ES-I3 (cell line): ENCODE results near the gene PEX12.
"Not testable (repeated sequence)": the region's sequence is repeated elsewhere in the genome, so short reads cannot be mapped to it uniquely, and the experiment has no call there.

Experiments used
- H3K36me3 ChIP-seq: 2 replicates; pipeline ENCODE4 v1.6.1; 2013; ENCODE audit warnings: mild to moderate bottlenecking, low read length, control low read depth, moderate library complexity; ENCODE audit not compliant: insufficient read depth
- H3K4me1 ChIP-seq: 2 replicates; pipeline ENCODE4 v1.6.1; 2013; ENCODE audit warnings: mild to moderate bottlenecking, control low read depth, low read length; ENCODE audit not compliant: insufficient read depth
- H3K9ac ChIP-seq: 2 replicates; pipeline ENCODE4 v1.6.1; 2013; ENCODE audit warnings: low read depth, mild to moderate bottlenecking, low read length, moderate library complexity
- H3K9me3 ChIP-seq: 2 replicates; pipeline ENCODE4 v1.6.1; 2013; ENCODE audit warnings: mild to moderate bottlenecking, low read length, moderate library complexity; ENCODE audit not compliant: control insufficient read depth, insufficient read depth

Gene PEX12

GRCh38 chr17:35537601-35538141, 40.7 kb downstream of the PEX12 start, which contains the start of gene SLFN12L:
TSS of gene SLFN12L (minus strand) at chr17:35537678. CDS start at chr17:35522364, 15,314 bp downstream.
- Histone ChIP-seq H3K9me3 (no peaks in the 10 kb centered on the region), H3K9ac (no peak within 1 kb of the TSS), H3K4me1 (no peaks in the 10 kb centered on the region), H3K36me3 (no peaks in the 10 kb centered on the region)

GRCh38 chr17:35536664-35537171, 41.7 kb downstream of the PEX12 start:
- no peaks in the 10 kb centered on the region for H3K4me1 ChIP-seq
- H3K9ac ChIP-seq = no peak overlapping the region
- H3K36me3 ChIP-seq = no peaks in the 10 kb centered on the region
- H3K9me3 ChIP-seq = no peaks in the 10 kb centered on the region

GRCh38 chr17:35535406-35535805, 43.0 kb downstream of the PEX12 start:
- not testable (repeated sequence) for H3K9ac ChIP-seq, H3K9me3 ChIP-seq, H3K4me1 ChIP-seq, H3K36me3 ChIP-seq

GRCh38 chr17:35534576-35535093, 43.7 kb downstream of the PEX12 start:
- no peaks in the 10 kb centered on the region for H3K36me3 ChIP-seq
- no peaks in the 10 kb centered on the region for H3K9me3 ChIP-seq
- no peaks in the 10 kb centered on the region for H3K4me1 ChIP-seq
- no peak overlapping the region for H3K9ac ChIP-seq

GRCh38 chr17:35531160-35531559, 47.2 kb downstream of the PEX12 start:
- Histone ChIP-seq H3K36me3 (no peaks in the 10 kb centered on the region), H3K9ac (no peak overlapping the region), H3K4me1 (no peaks in the 10 kb centered on the region), H3K9me3 (no peaks in the 10 kb centered on the region)

GRCh38 chr17:35529866-35530265, 48.5 kb downstream of the PEX12 start:
- no peaks in the 10 kb centered on the region for H3K36me3 ChIP-seq
- no peaks in the 10 kb centered on the region for H3K4me1 ChIP-seq
- H3K9me3 ChIP-seq = no peaks in the 10 kb centered on the region
- H3K9ac ChIP-seq = no peak overlapping the region

GRCh38 chr17:35529326-35529725, 49.0 kb downstream of the PEX12 start:
- H3K36me3 ChIP-seq, H3K9me3 ChIP-seq, H3K9ac ChIP-seq, H3K4me1 ChIP-seq: not testable (repeated sequence)
